ENCODE data around the gene PRM3.

PRM3 gene

GRCh38 chr16:11248133-11248532 lies 25.3 kb downstream of the PRM3 start:
- no peak for DNase-seq (ENCODE audit: extremely low read depth in 1 of 2, low read depth in 1 of 2)

GRCh38 chr16:11245988-11246387 lies 27.4 kb downstream of the PRM3 start:
- DNase-seq (ENCODE audit: extremely low read depth in 1 of 2, low read depth in 1 of 2), result no peak

DNA sequence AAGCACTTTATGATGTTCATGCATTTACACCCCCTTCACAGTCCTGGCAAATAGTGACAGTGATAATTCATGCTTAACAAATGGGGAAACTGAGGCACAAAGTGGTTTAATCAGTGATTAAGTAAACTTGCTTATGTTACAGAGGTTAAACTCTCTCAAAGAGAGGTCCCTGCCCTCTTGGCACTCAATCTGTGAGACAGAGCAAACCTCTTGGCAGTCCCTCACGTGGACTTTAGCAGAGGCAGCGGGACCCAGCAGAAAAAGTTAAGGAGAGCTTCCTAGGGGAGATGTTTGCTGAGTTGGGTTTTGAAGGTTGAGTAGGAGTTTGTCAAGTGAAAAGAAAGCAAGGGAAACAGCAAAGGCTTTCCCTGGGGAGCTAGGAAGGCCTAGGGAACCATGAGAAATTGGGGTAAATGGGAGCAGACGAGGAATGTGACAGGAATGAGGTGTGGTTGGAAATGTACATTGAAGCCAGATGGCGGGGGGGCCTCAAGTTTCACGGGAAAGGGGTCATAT lies 28.1 kb downstream of the PRM3 start:
- DNase-seq (ENCODE audit: extremely low read depth in 1 of 2, low read depth in 1 of 2), result no peak

DNA sequence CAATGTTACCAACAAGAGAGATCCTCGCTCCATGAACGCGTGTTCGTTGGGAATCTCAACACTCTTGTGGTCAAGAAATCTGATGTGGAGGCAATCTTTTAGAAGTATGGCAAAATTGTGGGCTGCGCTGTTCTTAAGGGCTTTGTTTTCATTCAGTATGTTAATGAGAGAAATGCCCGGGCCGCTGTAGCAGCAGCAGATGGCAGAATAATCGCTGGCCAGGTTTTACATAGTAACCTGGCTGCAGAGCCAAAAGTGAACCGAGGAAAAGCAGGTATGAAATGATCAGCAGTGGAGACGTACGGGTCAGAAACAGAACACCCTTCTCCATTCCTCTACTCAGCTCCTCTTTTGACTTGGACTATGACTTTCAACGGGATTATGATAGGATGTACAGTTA lies 30.8 kb downstream of the PRM3 start:
- DNase-seq (ENCODE audit: extremely low read depth in 1 of 2, low read depth in 1 of 2), result no peak

- DNase-seq (ENCODE audit: extremely low read depth in 1 of 2, low read depth in 1 of 2), result no peak
These were observed 31.8 kb downstream of the PRM3 start for GRCh38 chr16:11241480-11242204.

- DNase-seq (ENCODE audit: extremely low read depth in 1 of 2, low read depth in 1 of 2), result no peak
These were observed 32.6 kb downstream of the PRM3 start for GRCh38 chr16:11240636-11241473.

GRCh38 chr16:11239644-11240632 lies 33.5 kb downstream of the PRM3 start:
- no peak for DNase-seq (ENCODE audit: extremely low read depth in 1 of 2, low read depth in 1 of 2)

DNA sequence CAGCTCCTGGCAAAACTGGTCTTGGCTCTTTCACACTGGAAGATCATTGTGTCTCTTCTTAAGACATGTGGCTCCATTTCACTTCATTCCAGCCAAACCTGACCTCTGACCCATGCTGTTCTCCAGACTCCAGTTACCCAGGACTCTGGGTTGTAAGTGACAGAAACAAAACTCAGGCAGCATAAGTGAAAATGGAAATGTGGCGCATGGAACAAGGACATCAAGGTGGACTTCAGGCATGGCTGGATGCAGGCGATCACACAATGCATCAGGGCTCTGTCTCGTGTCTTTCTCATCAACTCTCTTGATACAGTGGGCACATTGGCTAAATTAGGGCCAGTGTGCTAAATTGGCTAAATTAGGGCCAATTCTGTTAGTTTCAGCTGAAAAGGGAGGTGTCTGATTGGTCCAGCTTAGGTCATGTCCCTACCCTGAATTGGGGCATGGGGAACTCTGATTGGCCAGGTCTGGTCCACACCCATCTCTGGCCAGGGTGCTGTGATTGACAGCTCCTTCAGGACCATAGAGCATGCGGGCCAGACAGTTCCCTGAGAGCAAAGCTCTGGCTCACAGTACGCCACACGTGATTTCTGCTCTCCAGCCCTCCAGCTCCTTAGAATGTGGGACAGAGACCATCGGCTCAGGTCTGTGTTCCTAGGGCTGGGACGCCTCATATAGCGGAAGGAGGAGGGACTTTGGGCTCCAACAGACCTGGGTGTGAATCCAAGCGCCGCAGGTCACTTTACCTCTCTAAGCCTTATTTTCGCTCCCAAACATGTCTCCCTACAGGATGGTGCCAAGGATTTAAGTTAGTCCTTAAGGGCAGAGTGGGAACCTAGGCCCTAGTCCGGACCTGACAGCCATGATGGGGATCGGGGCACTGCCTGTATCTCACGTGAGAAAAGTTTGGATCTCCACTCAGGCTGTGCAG lies 34.9 kb downstream of the PRM3 start:
- no peak for DNase-seq (ENCODE audit: extremely low read depth in 1 of 2, low read depth in 1 of 2)

DNA sequence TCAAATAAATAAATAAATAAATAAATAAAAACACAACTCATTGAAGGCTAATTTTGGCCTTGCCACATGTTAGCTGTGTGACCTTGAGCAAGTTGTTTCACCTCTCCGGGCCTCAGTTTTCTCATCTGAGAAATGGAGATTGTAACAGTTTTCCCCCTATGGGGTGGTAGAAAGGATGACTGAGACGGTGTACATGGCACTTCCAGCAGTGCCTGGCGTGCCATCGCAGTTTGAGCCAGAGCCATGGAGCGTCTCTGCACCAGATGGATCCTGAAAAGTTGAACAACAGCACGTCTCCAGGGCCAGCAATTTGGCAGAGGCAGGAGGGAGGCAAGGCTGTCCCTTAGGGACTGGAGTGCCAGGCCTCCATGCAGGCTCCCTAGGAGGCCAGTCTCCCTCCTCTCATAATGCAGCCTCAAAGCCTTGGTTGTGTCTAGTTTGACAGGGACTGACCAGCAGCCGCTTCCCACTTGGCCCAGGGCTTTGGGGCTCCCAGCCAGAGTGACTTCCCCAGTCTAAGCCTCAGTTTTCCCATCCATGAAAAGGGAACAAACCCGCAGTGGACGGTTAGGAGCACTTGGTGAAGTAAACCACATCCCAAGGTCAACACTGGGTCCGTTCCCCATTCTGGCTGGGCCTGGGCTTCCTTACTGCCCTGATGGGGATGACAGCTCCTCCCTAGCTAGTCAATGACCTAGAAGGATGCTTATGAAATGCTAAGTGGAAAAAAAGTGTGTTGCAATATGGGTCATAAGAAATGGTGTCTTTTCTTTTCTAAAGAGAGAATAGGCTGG lies 36.8 kb downstream of the PRM3 start:
- DNase-seq (ENCODE audit: extremely low read depth in 1 of 2, low read depth in 1 of 2), result no peak

- no peak for DNase-seq (ENCODE audit: extremely low read depth in 1 of 2, low read depth in 1 of 2)
These were observed 37.8 kb downstream of the PRM3 start for GRCh38 chr16:11235703-11235991.

- no peak for DNase-seq (ENCODE audit: extremely low read depth in 1 of 2, low read depth in 1 of 2)
These were observed 38.3 kb downstream of the PRM3 start for GRCh38 chr16:11234884-11235702.

DNA sequence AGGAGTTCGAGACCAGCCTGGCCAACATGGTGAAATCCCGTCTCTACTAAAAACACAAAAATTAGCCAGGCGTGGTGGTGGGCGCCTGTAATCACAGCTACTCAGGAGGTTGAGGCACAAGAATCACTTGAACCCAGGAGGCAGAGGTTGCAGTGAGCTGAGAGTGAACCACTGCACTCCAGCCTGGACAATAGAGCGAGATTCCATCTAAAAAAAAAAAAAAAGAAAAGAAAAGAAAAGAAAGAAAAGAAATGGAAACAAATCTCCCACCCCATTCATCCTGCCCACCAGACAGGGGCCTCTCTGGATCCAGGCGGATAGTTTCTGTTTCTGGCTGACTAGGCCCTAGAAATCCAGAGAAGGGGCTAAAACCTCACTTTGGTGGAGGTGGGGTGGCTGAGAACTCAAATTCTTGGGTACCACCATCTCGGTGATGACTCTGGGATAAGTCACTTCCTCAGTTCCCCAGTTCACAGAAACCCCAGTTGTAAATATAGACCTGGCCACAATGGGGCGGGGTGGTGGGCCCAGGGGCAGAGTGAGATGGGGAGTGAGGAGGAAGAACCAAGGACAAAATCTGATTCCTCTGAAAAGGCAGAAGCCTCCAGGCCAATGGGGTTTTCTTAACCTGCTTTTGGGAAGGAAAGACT lies 39.6 kb downstream of the PRM3 start:
- DNase-seq (ENCODE audit: extremely low read depth in 1 of 2, low read depth in 1 of 2), result peak; percentile 74 to 86

GRCh38 chr16:11232852-11233726 lies 40.3 kb downstream of the PRM3 start:
- DNase-seq (ENCODE audit: extremely low read depth in 1 of 2, low read depth in 1 of 2), result peak; percentile 89 to 95

GRCh38 chr16:11232302-11232851 lies 41.1 kb downstream of the PRM3 start:
- DNase-seq (ENCODE audit: extremely low read depth in 1 of 2, low read depth in 1 of 2), result no peak

DNA sequence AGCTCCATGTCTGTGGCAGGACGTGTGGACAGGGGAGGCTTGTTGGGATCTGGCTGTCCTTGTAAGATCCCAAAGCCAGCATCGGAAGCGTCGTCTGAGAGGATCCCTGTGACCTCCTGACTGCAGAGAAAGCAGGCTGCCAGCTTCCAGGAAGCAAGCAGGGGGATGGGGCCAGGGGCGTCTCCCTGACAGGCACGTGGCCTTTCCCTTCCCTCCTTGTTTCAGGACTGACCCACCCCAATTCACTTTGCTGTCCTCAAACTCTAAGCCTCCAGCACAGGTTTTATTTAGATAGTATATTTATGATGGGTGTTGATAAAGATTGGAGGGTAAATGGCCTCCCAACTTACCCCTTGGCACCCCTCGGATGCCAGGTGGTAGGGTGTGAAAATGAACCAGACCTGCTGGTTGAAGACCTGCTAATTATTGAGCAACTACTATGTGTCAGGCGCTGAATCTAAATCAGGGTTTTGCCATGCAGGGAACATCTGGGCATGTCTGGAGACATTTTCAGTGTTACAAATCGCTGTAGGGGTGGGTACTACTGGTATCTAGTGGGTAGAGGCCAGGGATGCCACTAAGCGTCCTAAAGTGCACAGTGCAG lies 42.0 kb downstream of the PRM3 start:
- no peak for DNase-seq (ENCODE audit: extremely low read depth in 1 of 2, low read depth in 1 of 2)

DNA sequence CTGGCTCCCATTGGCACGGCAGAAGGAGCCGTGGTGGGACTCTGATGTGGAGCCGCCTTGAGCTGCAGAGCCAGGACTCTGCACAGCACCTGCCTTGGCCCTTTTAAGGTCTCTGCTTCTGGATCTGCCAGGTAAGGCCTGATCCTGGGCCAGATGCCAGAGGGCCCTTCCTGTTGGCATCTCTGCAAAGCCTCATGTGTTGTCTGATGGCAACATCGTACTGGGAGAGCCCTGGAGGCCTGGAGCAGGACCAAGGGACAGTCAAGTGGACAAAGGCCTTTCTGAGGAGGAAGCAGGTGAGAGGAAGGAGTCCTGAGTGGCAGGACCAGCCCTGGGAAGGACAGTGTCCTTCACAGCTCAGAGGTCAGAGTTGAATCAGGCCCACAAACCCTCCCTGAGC lies 43.5 kb downstream of the PRM3 start:
- no peak for DNase-seq (ENCODE audit: extremely low read depth in 1 of 2, low read depth in 1 of 2)

Measured in stimulated activated CD8-positive, alpha-beta memory T cell treated with anti-CD3 and anti-CD28 coated beads, Interleukin-7, amount 100 ng/mL, for 48 hours (primary cell).